Limb (tissue), 2 donors: Measurements from ENCODE around the gene ZNF598.
"Not testable (repeated sequence)": the region's sequence is repeated elsewhere in the genome, so short reads cannot be mapped to it uniquely, and the experiment has no call there.

Experiments used
- DNase-seq, 2 donors: peaks; one replicate each; pipeline ENCODE4 v3.0.0-alpha.2; 2016; ENCODE audit errors: extremely low spot score in 2 of 2

ZNF598 gene

DNA sequence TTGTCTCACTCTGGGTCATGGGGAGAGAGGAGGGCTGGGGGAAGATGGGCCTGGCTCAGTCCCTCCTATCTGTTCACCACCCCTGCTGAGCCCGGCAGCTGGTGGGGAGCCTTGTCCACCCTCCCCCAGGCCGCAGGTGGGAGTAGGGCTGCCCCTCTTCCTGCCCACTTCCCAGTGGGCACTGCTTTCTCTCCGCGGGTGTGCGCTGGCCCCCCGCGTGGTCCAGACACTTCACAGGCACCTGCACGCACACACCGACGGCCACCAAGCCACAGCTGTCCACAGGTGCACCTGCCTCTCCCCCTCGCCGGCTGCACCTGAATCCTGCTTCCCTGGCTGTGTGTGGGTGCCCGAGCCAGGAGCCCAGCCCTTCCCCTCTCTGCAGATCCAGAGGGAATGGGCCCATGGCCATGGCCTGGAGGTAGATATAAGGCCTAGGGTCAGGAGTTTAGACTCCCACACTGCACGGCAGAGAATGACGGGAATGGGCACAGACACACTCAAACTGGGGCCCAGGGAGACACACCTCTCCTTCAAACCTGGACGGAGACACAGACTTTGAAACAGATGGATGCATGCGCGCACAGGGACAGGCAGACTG, 19.1 kb upstream of the ZNF598 start:
- DNase-seq = no peak

DNA sequence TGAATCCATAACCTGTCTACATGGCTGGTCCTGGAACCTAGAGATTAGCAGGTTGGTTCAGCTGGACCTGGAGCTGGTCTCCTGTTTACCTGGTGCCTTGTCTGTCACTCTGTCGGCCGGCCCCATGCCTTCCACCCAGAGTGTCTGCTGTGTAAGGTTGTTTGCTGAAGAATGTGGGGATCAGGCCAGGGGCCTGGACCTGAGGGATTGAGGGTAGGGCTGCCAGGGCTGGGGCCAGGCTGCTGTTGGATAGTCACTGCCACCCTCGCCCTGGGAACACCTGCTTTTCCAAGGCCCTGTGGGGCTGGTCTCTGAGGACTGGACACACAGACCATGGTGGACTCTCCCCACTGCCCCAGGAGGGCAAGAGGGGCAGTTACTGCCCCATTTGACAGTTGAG, 18.5 kb upstream of the ZNF598 start:
- no peak for DNase-seq

DNA sequence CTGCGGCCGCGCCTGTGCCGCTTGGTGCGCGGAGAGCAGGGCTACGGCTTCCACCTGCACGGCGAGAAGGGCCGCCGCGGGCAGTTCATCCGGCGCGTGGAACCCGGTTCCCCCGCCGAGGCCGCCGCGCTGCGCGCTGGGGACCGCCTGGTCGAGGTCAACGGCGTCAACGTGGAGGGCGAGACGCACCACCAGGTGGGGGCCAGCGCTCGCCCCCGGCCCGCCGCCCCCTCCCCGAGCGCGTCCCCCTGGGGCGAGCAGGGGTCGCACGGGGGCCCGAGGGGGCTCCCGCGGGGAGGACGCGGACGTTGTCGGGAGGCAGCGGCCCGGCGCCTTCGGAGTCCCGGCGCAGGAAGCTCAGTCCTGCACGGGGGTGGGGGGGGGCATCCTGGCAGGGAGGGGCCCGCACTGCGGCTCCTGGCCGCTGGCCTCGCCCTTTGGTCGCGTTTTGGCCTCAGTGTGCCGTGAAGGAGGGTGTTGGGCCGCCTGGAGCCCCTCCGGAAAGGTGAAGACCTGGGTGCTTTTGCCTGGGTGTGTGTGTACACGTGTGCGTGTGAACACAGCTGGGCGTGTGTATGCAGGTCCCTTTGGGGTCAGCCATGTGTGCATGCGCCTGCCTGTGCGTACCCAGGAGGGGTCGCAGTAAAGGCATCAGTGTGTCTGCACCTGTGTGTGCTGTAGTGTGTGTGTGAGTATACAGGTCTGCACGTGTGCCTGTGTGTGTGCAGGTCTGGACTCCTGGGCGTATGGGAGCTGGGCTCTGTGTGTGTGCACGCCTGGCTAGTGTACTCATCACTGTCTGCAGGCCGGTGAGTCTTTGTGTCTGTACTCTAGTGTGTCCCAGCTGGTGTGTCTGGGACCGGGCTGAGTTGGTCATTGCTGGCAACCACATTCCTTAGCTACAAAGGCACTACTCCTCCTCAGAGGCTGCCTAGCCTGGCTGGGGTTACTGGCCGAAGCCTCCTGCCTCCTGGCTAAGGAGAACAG, 17.7 kb upstream of the ZNF598 start:
- DNase-seq = peak in 1 of 2 donors; percentile 48

DNA sequence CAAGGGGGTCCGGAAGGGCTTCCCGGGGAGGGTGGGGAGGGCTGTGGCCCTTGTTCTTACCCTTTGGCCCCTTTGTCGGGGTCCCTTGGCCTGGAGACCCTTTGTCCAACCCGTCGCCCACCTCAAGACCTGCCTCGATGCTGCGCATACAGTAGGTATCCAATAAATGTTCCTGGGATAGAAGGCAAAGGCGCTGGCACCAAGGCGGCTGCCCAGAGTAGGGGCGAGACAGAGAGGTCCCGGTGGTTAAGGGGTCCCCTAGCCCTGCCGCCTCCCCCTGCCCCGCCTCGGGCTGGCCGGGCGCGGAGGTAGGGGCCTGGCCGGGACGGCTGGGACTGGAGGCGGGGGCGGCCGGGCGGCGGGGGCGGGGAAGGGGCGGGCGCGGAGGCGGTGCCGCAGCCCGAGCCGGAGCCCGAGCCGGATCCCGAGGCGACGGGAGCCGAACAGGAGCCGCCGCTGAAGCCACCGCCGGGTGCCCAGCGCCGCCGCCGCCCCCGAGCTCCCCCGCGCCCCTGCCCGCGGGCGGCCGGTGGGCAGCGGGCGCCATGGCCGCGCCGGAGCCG, 16.9 kb upstream of the ZNF598 start, which contains the start of gene NHERF2:
TSS of gene NHERF2 (plus strand) at position 442 of the 563 bp plus-strand sequence. CDS start at position 546, 104 bp downstream.
- DNase-seq = peak in 1 of 2 donors; percentile 71

DNA sequence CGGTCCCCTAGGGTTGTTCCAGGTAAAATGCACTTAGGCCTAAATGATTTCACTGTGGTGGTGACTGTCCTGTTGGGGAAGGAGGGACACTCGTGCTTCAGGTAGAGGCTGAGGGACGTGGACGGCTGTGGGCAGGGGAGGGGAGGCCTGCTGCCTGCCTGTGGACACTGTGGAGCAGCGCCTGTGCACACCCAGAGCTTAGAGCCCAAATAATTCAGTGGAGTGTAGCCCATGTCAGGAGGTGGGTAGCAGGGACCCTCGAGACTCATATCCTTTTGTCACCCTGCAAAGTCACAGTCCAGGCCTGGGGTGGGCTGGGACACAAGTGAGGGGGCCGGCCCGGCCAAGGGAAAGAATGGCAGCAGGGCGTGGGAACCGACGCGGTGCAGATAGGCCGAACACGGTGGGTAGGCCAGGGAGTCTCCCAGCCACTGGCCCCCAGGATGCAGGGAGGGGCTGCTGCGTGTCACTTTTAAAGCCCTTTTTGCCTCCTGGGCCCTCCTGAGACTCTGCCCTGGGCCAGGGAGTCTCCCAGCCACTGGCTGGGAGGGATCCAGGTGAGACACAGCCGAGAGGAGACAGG, 16.3 kb upstream of the ZNF598 start:
- peak in 1 of 2 donors; percentile 39 for DNase-seq

DNA sequence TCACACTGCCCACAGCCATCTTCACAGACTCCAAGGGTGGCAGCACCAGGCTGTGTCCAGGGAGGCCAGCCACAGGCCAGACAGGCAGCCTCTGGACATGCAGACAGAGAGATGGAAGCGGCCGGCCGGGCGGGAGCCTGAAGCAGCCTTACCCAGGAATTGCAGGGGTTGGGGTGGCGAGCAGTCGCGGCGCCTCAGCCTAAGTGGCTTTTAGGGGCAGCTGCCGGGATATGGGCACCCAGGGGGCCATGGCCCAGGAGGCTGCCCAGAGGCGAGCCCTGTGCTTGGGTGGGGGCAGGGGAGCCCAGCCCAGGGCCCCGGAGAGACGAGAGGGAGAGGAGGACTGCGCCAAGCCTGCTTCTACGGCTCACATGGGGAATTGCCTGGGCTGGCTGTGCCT, 15.6 kb upstream of the ZNF598 start:
- peak in 1 of 2 donors; percentile 26 for DNase-seq

DNA sequence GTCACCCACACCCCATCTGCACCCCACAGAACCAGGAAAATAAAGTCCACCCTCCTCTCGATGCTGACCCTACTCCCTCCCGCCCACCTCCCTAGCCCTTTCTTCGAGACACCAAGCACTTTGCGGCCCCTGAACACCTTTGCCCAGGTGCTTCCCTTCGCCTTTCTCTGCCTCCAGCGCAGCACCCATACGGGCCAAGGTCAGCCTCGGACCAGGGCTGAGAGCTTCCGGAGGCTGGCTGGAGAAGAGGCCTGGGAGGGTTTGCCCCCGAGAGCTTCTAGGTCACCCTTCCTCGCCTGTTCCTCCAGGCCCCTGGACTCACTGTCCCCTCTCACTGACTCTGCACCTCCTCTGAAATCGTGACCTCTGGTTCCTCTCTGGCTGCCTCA, 14.4 kb upstream of the ZNF598 start:
- DNase-seq = no peak

DNA sequence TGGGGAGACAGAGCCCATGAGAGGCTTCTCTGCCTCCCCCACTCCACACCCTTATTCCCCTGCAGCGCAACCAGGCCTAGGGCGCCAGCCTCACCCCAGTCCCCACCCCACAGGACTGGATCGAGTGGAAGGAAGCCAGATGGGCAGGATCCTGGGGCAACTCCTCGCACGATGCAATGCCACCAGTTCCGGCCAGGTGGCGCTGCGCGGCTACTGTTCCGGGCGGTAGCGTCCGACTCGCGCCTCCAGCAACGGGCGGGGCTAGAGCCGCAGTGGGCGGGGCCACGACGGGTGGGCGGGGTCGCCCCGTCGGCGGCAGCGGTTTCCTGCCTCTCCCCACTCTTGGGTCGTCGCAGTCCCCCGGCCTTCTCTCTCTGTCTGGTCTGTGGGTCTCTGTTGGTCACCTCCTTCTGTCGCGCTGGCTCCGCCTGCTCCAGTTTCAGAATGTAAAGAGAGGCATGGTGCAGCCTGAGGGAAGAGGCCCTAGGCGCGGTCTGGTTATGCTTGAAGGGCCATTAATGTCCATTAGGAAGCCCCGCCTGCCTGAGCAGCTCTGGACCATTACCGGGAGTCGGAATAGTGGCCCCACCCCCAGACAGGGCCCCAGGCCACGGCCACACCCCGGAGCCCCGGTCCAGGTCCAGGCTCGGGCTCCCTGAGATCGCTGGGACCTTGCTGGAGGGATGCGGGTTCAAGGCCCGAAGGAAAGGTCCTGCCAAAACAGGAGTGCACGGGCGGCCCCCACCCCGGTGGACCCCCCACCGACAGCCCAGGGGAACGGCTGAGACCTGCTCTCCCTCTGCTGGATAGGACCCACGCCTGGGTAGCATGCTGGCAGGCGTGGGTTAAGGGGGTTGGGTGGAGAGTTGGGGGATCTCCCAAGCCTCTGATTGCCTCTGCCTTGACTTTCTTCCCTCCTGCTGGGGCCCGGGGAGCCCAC, 13.7 kb upstream of the ZNF598 start:
- peak; percentile 90 to 97 for DNase-seq

DNA sequence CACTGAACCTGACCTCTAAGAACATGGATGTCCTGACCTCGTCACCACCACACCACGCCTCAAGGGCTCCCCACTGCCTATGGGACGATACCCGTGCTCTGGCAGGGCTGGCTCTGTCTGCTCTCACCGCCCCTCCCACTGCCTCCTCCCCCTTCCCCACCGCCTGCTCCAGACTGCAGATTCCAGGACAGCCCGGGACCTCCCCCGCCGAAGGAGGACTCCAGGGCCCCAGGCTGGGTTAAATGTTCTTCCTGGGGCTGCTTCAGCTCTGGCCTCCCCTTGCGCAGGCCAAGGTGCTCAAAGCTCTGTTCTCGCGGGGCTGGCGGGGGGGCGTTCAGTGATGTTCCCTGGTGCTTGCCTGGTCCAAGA, 13.1 kb upstream of the ZNF598 start:
- no peak for DNase-seq

DNA sequence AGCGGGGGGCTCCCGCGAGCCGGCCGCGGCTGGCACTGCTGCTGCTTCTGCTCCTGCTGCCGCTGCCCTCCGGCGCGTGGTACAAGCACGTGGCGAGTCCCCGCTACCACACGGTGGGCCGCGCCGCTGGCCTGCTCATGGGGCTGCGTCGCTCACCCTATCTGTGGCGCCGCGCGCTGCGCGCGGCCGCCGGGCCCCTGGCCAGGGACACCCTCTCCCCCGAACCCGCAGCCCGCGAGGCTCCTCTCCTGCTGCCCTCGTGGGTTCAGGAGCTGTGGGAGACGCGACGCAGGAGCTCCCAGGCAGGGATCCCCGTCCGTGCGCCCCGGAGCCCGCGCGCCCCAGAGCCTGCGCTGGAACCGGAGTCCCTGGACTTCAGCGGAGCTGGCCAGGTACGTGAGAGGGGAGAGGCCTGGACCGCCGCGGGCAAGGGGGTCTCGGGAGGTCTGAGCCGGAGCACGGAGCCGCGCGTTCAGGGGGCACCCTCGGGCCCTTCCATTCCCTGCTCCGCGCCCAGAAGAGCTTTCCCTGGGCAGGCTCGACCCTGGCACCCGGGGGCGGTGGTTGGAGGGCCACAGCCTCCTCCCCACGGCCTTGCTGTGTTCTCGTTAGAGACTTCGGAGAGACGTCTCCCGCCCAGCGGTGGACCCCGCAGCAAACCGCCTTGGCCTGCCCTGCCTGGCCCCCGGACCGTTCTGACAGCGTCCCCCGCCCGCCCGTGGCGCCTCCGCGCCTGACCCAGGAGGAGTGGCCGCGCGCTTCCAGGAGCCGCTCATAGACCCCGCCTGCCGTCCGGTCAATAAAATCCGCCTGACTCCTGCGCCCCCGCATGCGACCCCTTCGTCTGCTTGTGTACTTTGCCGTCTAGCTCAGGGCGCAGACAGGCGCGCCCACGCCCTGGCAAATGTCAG, 10.6 kb upstream of the ZNF598 start:
- no peak for DNase-seq

DNA sequence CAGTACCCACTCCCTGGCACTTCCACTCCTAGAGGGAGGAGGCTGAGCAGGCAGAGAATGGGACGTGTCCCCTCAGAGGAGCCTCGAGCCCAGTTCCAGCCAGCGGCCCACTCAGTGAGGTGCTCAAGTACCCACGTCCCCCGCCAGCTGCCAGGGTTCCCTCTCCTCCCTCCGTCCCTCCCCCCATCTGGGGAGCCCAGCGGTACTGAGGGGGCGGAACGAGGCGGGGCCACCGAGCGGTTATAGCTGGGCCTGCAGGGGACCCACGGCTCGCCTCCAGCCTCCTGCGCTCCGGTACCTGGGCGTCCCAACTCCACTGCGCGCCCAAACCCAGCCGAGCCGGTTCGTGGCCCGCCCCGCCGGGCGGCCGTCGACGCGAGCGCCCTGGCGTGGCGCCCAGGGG, 9.9 kb upstream of the ZNF598 start, which contains the start of gene NPW:
TSS of gene NPW (plus strand) at position 268 of the 403 bp plus-strand sequence.
- peak in 1 of 2 donors; percentile 71 for DNase-seq

DNA sequence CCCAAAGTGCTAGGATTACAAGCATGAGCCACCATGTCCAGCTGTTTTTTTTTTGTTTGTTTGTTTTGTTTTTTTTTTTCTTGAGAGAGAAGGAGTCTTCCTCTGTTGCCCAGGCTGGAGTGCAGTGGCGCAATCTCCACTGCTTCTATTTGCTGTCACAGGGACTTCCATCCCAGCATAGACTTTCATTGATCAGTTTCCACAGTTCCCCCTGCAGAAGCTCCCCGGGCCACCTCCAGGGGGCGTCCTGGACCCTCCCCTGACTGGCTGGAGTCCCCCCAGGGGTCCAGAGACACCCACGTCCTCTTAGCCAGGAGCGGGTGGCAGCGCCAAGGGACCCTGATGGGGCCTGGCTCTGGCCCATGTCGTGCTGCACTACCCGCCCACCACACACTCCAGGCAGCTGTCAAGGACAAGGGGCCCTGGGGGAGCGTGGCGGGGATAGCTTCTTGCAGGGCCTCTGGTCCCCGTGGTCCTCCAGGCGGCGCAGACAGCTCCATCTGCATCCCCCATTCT, 6.8 kb upstream of the ZNF598 start:
- no peak for DNase-seq

DNA sequence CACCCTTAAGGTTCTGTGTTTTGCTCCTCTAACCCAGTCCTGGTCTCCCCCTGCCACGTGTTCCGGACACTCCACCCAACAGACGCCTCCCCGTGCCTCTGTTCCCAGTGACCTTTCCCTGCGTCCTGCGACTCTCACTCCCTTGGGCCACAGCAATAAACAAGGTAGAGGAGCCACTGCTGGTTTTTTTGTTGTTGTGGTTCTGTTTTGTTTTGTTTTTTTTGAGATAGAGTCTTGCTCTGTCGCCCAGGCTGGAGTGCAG, 6.3 kb upstream of the ZNF598 start:
- no peak for DNase-seq

DNA sequence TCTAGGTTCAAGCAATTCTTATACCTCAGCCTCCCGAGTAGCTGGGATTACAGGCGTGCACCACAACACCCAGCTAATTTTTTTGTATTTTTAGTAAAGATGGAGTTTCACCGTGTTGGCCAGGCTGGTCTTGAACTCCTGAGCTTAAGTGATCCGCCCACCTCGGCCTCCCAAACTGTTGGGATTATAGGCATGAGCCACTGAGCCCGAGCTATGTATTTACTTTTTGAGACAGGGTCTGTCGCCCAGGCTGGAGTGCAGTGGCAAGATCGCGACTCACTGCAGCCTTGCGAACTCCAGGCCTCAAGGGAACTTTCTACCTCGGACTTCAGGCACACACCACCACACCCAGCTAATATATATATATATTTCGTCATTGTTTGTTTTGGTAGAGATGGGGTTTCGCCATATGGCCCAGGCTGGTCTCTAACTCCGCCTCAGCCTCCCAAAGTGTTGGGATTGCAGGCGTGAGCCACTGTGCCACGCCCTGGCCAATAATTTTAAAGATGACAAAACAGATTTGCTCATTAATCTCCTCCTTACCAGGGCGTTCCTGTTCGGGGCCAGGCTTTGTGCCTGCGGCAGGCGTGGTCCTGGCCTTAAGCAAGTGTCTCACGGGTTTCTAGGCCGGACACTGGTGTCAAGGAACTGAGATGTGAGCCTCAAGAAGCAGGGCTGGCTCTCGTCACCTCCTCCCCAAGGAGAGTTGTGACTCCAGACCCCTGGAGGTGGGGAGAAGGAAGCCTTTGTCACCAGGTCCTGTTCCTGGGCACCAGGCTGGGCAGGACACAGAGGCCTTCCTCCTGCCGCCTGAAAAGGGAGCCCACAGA, 5.7 kb upstream of the ZNF598 start:
- DNase-seq = no peak

DNA sequence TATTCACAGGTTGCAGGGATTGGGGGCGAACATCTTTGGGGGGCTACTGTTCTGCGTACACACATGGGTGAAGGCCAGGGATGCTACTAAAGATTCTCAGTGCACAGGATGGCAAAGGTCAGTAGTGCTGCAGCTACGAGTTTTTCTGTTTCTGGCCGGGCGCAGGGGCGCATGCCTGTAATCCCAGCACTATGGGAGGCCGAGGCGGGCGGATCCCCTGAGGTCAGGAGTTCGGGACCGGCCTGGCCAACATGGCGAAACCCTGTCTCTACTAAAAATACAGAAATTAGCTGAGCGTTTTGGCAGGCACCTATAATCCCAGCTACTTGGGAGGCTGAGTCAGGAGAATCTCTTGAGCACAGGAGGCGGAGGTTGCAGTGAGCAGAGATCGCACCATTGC, 3.9 kb upstream of the ZNF598 start:
- no peak for DNase-seq

DNA sequence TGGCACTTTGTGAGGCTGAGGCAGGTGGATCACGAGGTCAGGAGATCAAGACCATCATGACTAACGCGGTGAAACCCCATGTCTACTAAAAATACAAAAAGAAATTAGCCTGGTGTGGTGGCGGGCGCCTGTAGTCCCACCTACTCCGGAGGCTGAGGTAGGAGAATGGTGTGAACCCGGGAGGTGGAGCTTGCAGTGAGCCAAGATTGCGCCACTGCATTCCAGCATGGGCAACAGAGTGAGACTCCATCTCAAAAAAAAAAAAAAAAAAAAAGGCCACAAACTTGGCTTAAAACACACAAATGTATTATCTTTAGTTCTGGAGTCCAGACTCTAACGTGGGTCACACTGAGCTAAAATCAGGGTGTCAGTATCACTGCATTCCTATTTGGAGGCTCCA, 2.1 kb upstream of the ZNF598 start:
- not testable (repeated sequence) for DNase-seq

DNA sequence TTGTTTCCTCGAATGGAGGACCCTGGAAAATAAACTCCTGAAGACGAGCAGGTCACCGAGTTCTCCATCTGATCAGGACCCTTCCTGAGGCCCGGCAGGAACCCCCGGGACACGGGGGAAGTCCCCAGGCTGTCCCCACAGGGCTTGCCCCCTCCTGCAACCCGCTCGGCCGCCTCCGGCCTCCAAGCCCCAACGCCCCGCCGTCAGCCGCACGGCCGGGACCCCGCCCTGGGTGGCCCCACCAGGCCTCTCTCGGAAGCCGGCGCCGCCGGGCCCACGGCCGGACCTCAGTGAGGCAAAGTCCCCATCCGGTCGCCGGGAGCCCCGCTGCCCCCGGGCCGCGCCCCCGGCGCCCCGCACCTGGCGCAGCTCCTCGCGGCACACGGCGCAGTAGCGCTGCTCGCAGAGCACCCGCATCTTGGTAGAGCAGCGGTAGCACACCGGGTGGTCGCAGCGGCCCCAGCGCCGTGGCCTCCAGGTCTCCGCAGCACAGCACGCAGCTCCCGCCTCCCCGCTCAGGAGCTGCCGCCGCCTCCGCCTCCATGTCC, 383 bp downstream of the ZNF598 start:
- DNase-seq = no peak

DNA sequence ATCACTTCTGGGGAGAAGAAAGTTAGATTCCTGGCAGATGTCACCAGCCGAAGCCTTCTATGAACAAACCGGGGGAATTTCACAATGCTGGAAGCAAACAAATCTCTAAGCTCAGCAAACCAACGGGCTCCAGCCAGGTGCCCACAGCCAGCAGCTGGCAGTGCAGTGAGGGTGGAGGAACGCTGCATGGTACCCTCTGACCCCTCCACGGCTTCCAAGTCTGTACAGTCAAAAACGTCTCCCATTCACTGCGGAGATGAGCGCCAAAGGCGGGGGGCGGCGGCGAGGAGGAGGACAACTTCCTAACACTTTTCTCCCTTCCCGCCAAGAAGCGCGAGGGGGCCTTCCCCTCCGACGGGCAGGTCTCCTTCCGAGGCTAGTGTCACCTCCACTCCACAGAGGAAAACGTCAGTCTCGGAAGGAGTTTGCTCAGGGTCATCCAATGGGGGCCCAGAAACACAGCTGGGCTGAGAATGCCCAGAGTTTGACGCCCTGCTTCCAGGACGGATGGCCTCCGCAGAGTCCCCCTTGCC, 924 bp downstream of the ZNF598 start:
- DNase-seq = no peak
